Esophagus muscularis mucosa (tissue), 4 donors: ENCODE results near the gene MEIS3. TPM values are rescaled to one million over a fixed set of nuclear protein-coding genes. Genes with fewer than 3 reads are reported as not detected.

ENCODE experiments used
- DNase-seq: peaks from one replicate; pipeline ENCODE4 v3.0.0-alpha.2; 2017; ENCODE audit errors: extremely low spot score
- H3K27ac ChIP-seq, 4 donors: fragments of 200-600 bp; sonication (generic); replicated peaks in 1 of 4; 1 replicate in 3 of 4; 2 replicates in 1 of 4; pipeline ENCODE4 v1.5.1; 2016 to 2019; ENCODE audit warnings: mild to moderate bottlenecking in 1 of 4
- H3K27me3 ChIP-seq, 4 donors: fragments of 200-600 bp; sonication (generic); one replicate each; pipeline versions ENCODE4 v1.5.1 to v1.6.0; 2016 to 2019
- H3K36me3 ChIP-seq, 4 donors: fragments of 200-600 bp; sonication (generic); one replicate each; pipeline ENCODE4 v1.5.1; 2016 to 2019
- H3K4me1 ChIP-seq, 4 donors: fragments of 200-600 bp; sonication (generic); one replicate each; pipeline ENCODE4 v1.5.1; 2016 to 2019
- H3K4me3 ChIP-seq, 4 donors: fragments of 200-600 bp; sonication (generic); 1 replicate in 2 of 4; 2 replicates in 2 of 4; pipeline ENCODE4 v1.5.1; 2016 to 2019; ENCODE audit warnings: mild to moderate bottlenecking in 4 of 4, moderate library complexity in 1 of 4
- H3K9me3 ChIP-seq, 4 donors: fragments of 200-600 bp; sonication (generic); 1 replicate in 3 of 4; 2 replicates in 1 of 4; pipeline ENCODE4 v1.5.1; 2016 to 2019
- CTCF ChIP-seq, 3 experiments: fragments of 200-600 bp in 2 of 3; fragments of 450-650 bp in 1 of 3; sonication (generic) in 2 of 3; IDR thresholded peaks; one replicate each; pipeline ENCODE4 v1.5.1; 2017 to 2019; ENCODE audit warnings: antibody characterized with exemption in 3 of 3, mild to moderate bottlenecking in 2 of 3, moderate library complexity in 1 of 3
- EP300 ChIP-seq: sonication (generic); formaldehyde crosslinking; IDR thresholded peaks from one replicate; pipeline ENCODE4 v1.6.1; 2017; ENCODE audit warnings: antibody characterized with exemption
- POLR2A ChIP-seq: fragments of 450-650 bp; IDR thresholded peaks from one replicate; pipeline ENCODE4 v1.6.1; 2017; ENCODE audit warnings: antibody characterized with exemption, moderate library complexity, mild to moderate bottlenecking, low read depth
- POLR2AphosphoS5 ChIP-seq, 2 donors: sonication (generic); formaldehyde crosslinking; IDR thresholded peaks; one replicate each; pipeline ENCODE4 v1.6.1; 2017; ENCODE audit warnings: antibody characterized with exemption in 2 of 2
- WGBS: methylation state at CpG from one replicate; pipeline ENCODE4 v1.1.5; 2018; 5-methylcytosine and 5-hydroxymethylcytosine counted together
- intact Hi-C: fragments of 100-400 bp; cut with DNase I; formaldehyde crosslinking; loops from one replicate; pipeline ENCODE4 v1.15.1; 2023
- total RNA-seq, 4 donors: library from RNA; depleted of rRNA; stranded (reverse); fragments of >200 nt; gene quantifications; one replicate each; pipeline versions ENCODE4 v1.1.0 to v1.2.1, GENCODE V29; 2016

The MEIS3 gene
- total RNA-seq, 4 donors from 2014 or later: 22.8 to 33.2 (median 30.7) TPM

- H3K4me3 ChIP-seq: no peak overlapping the region
Measured at GRCh38 chr19:47421844-47422395, 2.6 kb upstream of the MEIS3 start.

GRCh38 chr19:47421244-47421786 lies 2.0 kb upstream of the MEIS3 start:
- DNase-seq: no peak
- intact Hi-C loops: no loop called here
- Histone ChIP-seq H3K4me3 (no peak overlapping the region), H3K4me1 (peaks cover 0 to 52% (median 29%) of the 10 kb centered on the region in 4 donors), H3K36me3 (no peaks in the 10 kb centered on the region), H3K27ac (no peak overlapping the region), H3K27me3 (peaks cover 0 to 95% (median 34%) of the 10 kb centered on the region in 4 donors), H3K9me3 (no peaks in the 10 kb centered on the region)
- TF ChIP-seq EP300: no peak
- no peak for TF ChIP-seq POLR2A
- no peak for TF ChIP-seq POLR2AphosphoS5 (IDR thresholded peaks at IDR 0.05)
- no peak for TF ChIP-seq CTCF (IDR thresholded peaks at IDR 0.05)
- 32% methylated on average over 7 of the region's 16 CpGs for WGBS

More at GRCh38 chr19:47421844-47422395, 2.6 kb upstream of the MEIS3 start:
- Histone ChIP-seq H3K27me3 (peaks cover 0 to 91% (median 34%) of the 10 kb centered on the region in 4 donors), H3K27ac (no peak overlapping the region), H3K4me1 (peaks cover 0 to 51% (median 29%) of the 10 kb centered on the region in 4 donors), H3K9me3 (no peaks in the 10 kb centered on the region), H3K36me3 (no peaks in the 10 kb centered on the region)
- DNase-seq: no peak
- 5% methylated on average over 28 of the region's 31 CpGs for WGBS
- intact Hi-C loops: no loop called here
- TF ChIP-seq POLR2A (no peak), EP300 (no peak), POLR2AphosphoS5 (IDR thresholded peaks at IDR 0.05) (no peak)

- Histone ChIP-seq H3K36me3 (no peaks in the 10 kb centered on the region), H3K9me3 (no peaks in the 10 kb centered on the region), H3K4me3 (no peak overlapping the region), H3K27me3 (peaks cover 0 to 91% (median 34%) of the 10 kb centered on the region in 4 donors), H3K27ac (no peak overlapping the region), H3K4me1 (peaks cover 0 to 52% (median 29%) of the 10 kb centered on the region in 4 donors)
- 23% methylated on average over 18 of the region's 19 CpGs for WGBS
- DNase-seq: no peak
- intact Hi-C loops: no loop called here
- no peak for TF ChIP-seq POLR2AphosphoS5 (IDR thresholded peaks at IDR 0.05)
- TF ChIP-seq EP300: no peak
- TF ChIP-seq CTCF (IDR thresholded peaks at IDR 0.05): no peak
- no peak for TF ChIP-seq POLR2A
Measured at GRCh38 chr19:47419789-47420188, 462 bp upstream of the MEIS3 start.

GRCh38 chr19:47418692-47419029 lies 666 bp downstream of the MEIS3 start:
- Histone ChIP-seq H3K36me3 (peaks cover 0 to 9% (median 4%) of the 10 kb centered on the region in 4 donors), H3K4me1 (peaks cover 0 to 52% (median 29%) of the 10 kb centered on the region in 4 donors), H3K27ac (peak overlapping the region in 2 of 4 donors; percentile 26 to 49), H3K27me3 (peaks cover 0 to 92% (median 30%) of the 10 kb centered on the region in 4 donors), H3K4me3 (peak overlapping the region; percentile 60 to 87 (median 62)), H3K9me3 (no peaks in the 10 kb centered on the region)
- TF ChIP-seq EP300 (no peak), POLR2AphosphoS5 (IDR thresholded peaks at IDR 0.05) (no peak), POLR2A (no peak), CTCF (IDR thresholded peaks at IDR 0.05) (no peak)
- no peak for DNase-seq
- intact Hi-C loops: no loop called here
- WGBS: 1% methylated on average over 9 of the region's 9 CpGs

- WGBS: 20% methylated on average over 34 of the region's 34 CpGs
- peaks cover 0 to 9% (median 4%) of the 10 kb centered on the region in 4 donors for H3K36me3 ChIP-seq
- H3K27me3 ChIP-seq: peaks cover 0 to 85% (median 24%) of the 10 kb centered on the region in 4 donors
- H3K27ac ChIP-seq: no peak overlapping the region
- H3K9me3 ChIP-seq: no peaks in the 10 kb centered on the region
- peaks cover 0 to 52% (median 29%) of the 10 kb centered on the region in 4 donors for H3K4me1 ChIP-seq
- H3K4me3 ChIP-seq: peak overlapping the region; percentile 60 to 87 (median 62)
- TF ChIP-seq POLR2AphosphoS5 (IDR thresholded peaks at IDR 0.05) (no peak), POLR2A (no peak), CTCF (IDR thresholded peaks at IDR 0.05) (no peak), EP300 (no peak)
- intact Hi-C loops: no loop called here
- no peak for DNase-seq
Measured at GRCh38 chr19:47417746-47418691, 1.3 kb downstream of the MEIS3 start.
